IMR-90 (cell line): Measurements from ENCODE around the gene MON2. TPM values are rescaled to one million over a fixed set of nuclear protein-coding genes. Genes with fewer than 3 reads are reported as not detected.

Experiments used
- ATAC-seq: fragments of 200-7000 bp; cut with Tn5 transposase; 2 replicates; pipeline ENCODE4 v1.9.1; 2020; ENCODE audit warnings: low read depth, mild to moderate bottlenecking, moderate library complexity
- BruUV-seq: library from RNA; stranded (reverse); fragments of 400-500 nt; replicated peaks from 2 replicates; lab custom pipeline; 2021; lab: Mats Ljungman, UMichigan
- CTCF ChIA-PET: fragments of 300-600 bp; formaldehyde crosslinking; extraction: SDS; loops from one replicate; lab custom pipeline; 2021; ENCODE audit warnings: antibody characterized with exemption; lab: Yijun Ruan, JAX
- POLR2A ChIA-PET: fragments of 300-600 bp; sonication (Branson Sonifier 250); formaldehyde crosslinking; loops from one replicate; lab custom pipeline; 2022; ENCODE audit warnings: antibody characterized with exemption; ENCODE audit not compliant: unreplicated experiment; lab: Charles Lee
- DNase-seq: peaks from one replicate; pipeline ENCODE4 v3.0.0; 2013
- H2AFZ ChIP-seq: replicated peaks from 2 replicates; pipeline ENCODE3; 2013; ENCODE audit warnings: low read length, mild to moderate bottlenecking; ENCODE audit not compliant: poor library complexity
- H2AK5ac ChIP-seq: 2 replicates; pipeline ENCODE4 v1.6.1; 2013; ENCODE audit warnings: low read depth, low read length, inconsistent platforms
- H2AK9ac ChIP-seq: replicated peaks from 2 replicates; pipeline ENCODE3; 2013; ENCODE audit warnings: mild to moderate bottlenecking, low read depth, low read length, moderate library complexity; ENCODE audit not compliant: poor library complexity
- H2BK120ac ChIP-seq: 2 replicates; pipeline ENCODE4 v1.6.1; 2013; ENCODE audit warnings: low read depth, low read length, inconsistent platforms
- H2BK15ac ChIP-seq: 3 replicates; pipeline ENCODE4 v1.6.1; 2013; ENCODE audit warnings: low read depth, low read length, inconsistent platforms
- H2BK20ac ChIP-seq: 2 replicates; pipeline ENCODE4 v1.6.1; 2013; ENCODE audit warnings: low read depth, mild to moderate bottlenecking, inconsistent platforms, low read length, moderate library complexity
- H2BK5ac ChIP-seq: 2 replicates; pipeline ENCODE4 v1.6.1; 2013; ENCODE audit warnings: mild to moderate bottlenecking, low read depth, low read length, inconsistent platforms; ENCODE audit not compliant: poor library complexity, severe bottlenecking
- H3K14ac ChIP-seq: replicated peaks from 2 replicates; pipeline ENCODE4 v1.6.1; 2013; ENCODE audit warnings: low read depth, low read length, inconsistent platforms
- H3K18ac ChIP-seq: 2 replicates; pipeline ENCODE4 v1.6.1; 2013; ENCODE audit warnings: low read depth, low read length, control low read depth
- H3K23ac ChIP-seq: 2 replicates; pipeline ENCODE4 v1.6.1; 2013; ENCODE audit warnings: low read depth, low read length, inconsistent platforms
- H3K27ac ChIP-seq: 2 replicates; pipeline ENCODE4 v1.5.1; 2013; ENCODE audit warnings: mild to moderate bottlenecking, control low read depth, low read length; ENCODE audit not compliant: insufficient read depth
- H3K27me3 ChIP-seq: 2 replicates; pipeline ENCODE4 v1.6.1; 2013; ENCODE audit warnings: low read length; ENCODE audit not compliant: control insufficient read depth, insufficient read depth
- H3K36me3 ChIP-seq: 2 replicates; pipeline ENCODE4 v1.6.1; 2013; ENCODE audit warnings: low read length, mixed read lengths; ENCODE audit not compliant: control insufficient read depth, insufficient read depth
- H3K4ac ChIP-seq: 2 replicates; pipeline ENCODE4 v1.6.1; 2013; ENCODE audit warnings: low read depth, low read length, inconsistent platforms
- H3K4me1 ChIP-seq: 2 replicates; pipeline ENCODE4 v1.6.1; 2013; ENCODE audit warnings: low read length, mixed read lengths; ENCODE audit not compliant: control insufficient read depth, insufficient read depth
- H3K4me2 ChIP-seq: 2 replicates; pipeline ENCODE4 v1.6.1; 2013; ENCODE audit warnings: low read depth, mild to moderate bottlenecking, control low read depth, low read length, moderate library complexity
- H3K4me3 ChIP-seq: 2 replicates; pipeline ENCODE4 v1.5.1; 2013; ENCODE audit warnings: low read depth, mild to moderate bottlenecking, control low read depth, low read length, moderate library complexity; ENCODE audit not compliant: insufficient read depth
- H3K56ac ChIP-seq: 2 replicates; pipeline ENCODE4 v1.6.1; 2013; ENCODE audit warnings: low read length, inconsistent platforms; ENCODE audit not compliant: insufficient read depth; ENCODE audit errors: extremely low read depth
- H3K79me1 ChIP-seq, 2 experiments: 2 replicates each; pipeline ENCODE4 v1.6.1; 2013; ENCODE audit warnings: low read length in 2 of 2, inconsistent platforms in 1 of 2, low read depth in 1 of 2
- H3K9ac ChIP-seq: 2 replicates; pipeline ENCODE4 v1.6.1; 2013; ENCODE audit warnings: low read depth, low read length, control low read depth
- H3K9me1 ChIP-seq: 2 replicates; pipeline ENCODE4 v1.6.1; 2013; ENCODE audit warnings: low read length, inconsistent platforms; ENCODE audit not compliant: insufficient read depth
- H3K9me3 ChIP-seq: 2 replicates; pipeline ENCODE4 v1.6.1; 2013; ENCODE audit warnings: low read length; ENCODE audit not compliant: control insufficient read depth, insufficient read depth
- H4K20me1 ChIP-seq: 2 replicates; pipeline ENCODE4 v1.6.1; 2013; ENCODE audit warnings: low read length, inconsistent platforms; ENCODE audit not compliant: insufficient read depth
- H4K5ac ChIP-seq: 2 replicates; pipeline ENCODE4 v1.6.1; 2013; ENCODE audit warnings: mild to moderate bottlenecking, low read depth, low read length, control low read depth
- H4K8ac ChIP-seq, 2 experiments: 2 replicates each; pipeline ENCODE4 v1.6.1; 2013; ENCODE audit warnings: low read depth in 2 of 2, low read length in 2 of 2, control low read depth in 1 of 2, inconsistent platforms in 1 of 2
- H4K91ac ChIP-seq: 2 replicates; pipeline ENCODE4 v1.6.1; 2013; ENCODE audit warnings: low read depth, low read length, inconsistent platforms; ENCODE audit not compliant: insufficient read depth
- CEBPB ChIP-seq: IDR thresholded peaks from 2 replicates; pipeline ENCODE4 v1.6.1; 2012; ENCODE audit warnings: low read depth, low read length, improper control_type of control experiment
- CTCF ChIP-seq: conservative IDR thresholded peaks from 2 replicates; pipeline ENCODE4 v1.5.1; 2012; ENCODE audit warnings: mild to moderate bottlenecking, low read depth, low read length, improper control_type of control experiment
- ELK1 ChIP-seq: fragments of 150-350 bp; IDR thresholded peaks from 2 replicates; pipeline ENCODE4 v1.6.1; 2016; ENCODE audit warnings: low read depth, mild to moderate bottlenecking, low read length, moderate library complexity, borderline replicate concordance
- FOS ChIP-seq: fragments of 150-350 bp; IDR thresholded peaks from 2 replicates; pipeline ENCODE4 v1.6.1; 2016; ENCODE audit warnings: low read depth, low read length
- MAFK ChIP-seq: IDR thresholded peaks from 2 replicates; pipeline ENCODE4 v1.6.1; 2012; ENCODE audit warnings: low read depth, low read length, improper control_type of control experiment
- MAZ ChIP-seq: IDR thresholded peaks from 2 replicates; pipeline ENCODE4 v1.6.1; 2012; ENCODE audit warnings: low read depth, mild to moderate bottlenecking, low read length, improper control_type of control experiment, moderate library complexity, borderline replicate concordance
- MXI1 ChIP-seq: IDR thresholded peaks from 2 replicates; pipeline ENCODE4 v1.6.1; 2012; ENCODE audit warnings: low read depth, mild to moderate bottlenecking, low read length, moderate library complexity, borderline replicate concordance
- NFE2L2 ChIP-seq: fragments of 150-350 bp; IDR thresholded peaks from 2 replicates; pipeline ENCODE4 v1.6.1; 2016; ENCODE audit warnings: low read depth, mild to moderate bottlenecking, low read length
- POLR2A ChIP-seq: IDR thresholded peaks from 2 replicates; pipeline ENCODE4 v1.6.1; 2012; ENCODE audit warnings: mild to moderate bottlenecking, low read depth, low read length
- RCOR1 ChIP-seq: IDR thresholded peaks from 2 replicates; pipeline ENCODE4 v1.6.1; 2012; ENCODE audit warnings: mild to moderate bottlenecking, low read length, improper control_type of control experiment; ENCODE audit not compliant: insufficient replicate concordance
- SMC3 ChIP-seq: fragments of 150-350 bp; IDR thresholded peaks from 2 replicates; pipeline ENCODE4 v1.6.1; 2016; ENCODE audit warnings: low read depth, mild to moderate bottlenecking, antibody characterized with exemption, low read length, moderate library complexity
- USF2 ChIP-seq: fragments of 150-350 bp; IDR thresholded peaks from 2 replicates; pipeline ENCODE4 v1.6.1; 2017; ENCODE audit warnings: mild to moderate bottlenecking, antibody characterized with exemption, low read length, low read depth
- WGBS, 2 experiments: methylation state at CpG; one replicate each; pipeline versions ENCODE4 v1.1.5 to v1.1.7; 2013; ENCODE audit warnings: missing lambda C conversion rate in 2 of 2; ENCODE audit not compliant: insufficient read length in 1 of 2; ENCODE audit errors: extremely low coverage in 2 of 2; 5-methylcytosine and 5-hydroxymethylcytosine counted together
- dilution Hi-C: fragments of 300-500 bp; cut with HindIII; formaldehyde crosslinking; loops from one replicate; pipeline ENCODE4 v1.14.3; 2018; ENCODE audit warnings: low sequenced_read_pairs; ENCODE audit not compliant: unreplicated experiment
- in situ Hi-C: fragments of 300-500 bp; cut with MboI; formaldehyde crosslinking; loops from 3 replicates; pipeline ENCODE4 v1.14.3; 2019; ENCODE audit warnings: low sequenced_read_pairs, inconsistent platforms, mixed read lengths
- intact Hi-C: fragments of 100-400 bp; cut with micrococcal nuclease; formaldehyde crosslinking; loops from 2 replicates; pipeline ENCODE4 v1.10.0; 2022
- polyA plus RNA-seq, 3 experiments: library from polyadenylated mRNA; depleted of rRNA; stranded (reverse); fragments of >200 nt; gene quantifications; 2 replicates each; pipeline ENCODE4 v1.2.3, GENCODE V29; 2012; ENCODE audit warnings: low replicate concordance in 1 of 3
- total RNA-seq: library from RNA; depleted of rRNA; stranded (reverse); fragments of >200 nt; gene quantifications from 2 replicates; pipeline ENCODE4 v1.2.3, GENCODE V29; 2012

The MON2 gene
- total and polyA plus RNA-seq, 2 of the 4 experiments (the other 2 are of a cell fraction), result 13.2 to 39.3 TPM

GRCh38 chr12:62469704-62470103 lies 3.1 kb downstream of the MON2 start:
- Histone ChIP-seq H3K9me1 (peaks cover 6% of the 10 kb centered on the region), H2BK20ac (no peak overlapping the region), H3K9me3 (no peaks in the 10 kb centered on the region), H3K4me1 (peaks cover 2% of the 10 kb centered on the region; the same call in 1 of the 2 replicates), H3K27me3 (no peaks in the 10 kb centered on the region), H3K4me2 (no peak overlapping the region), H3K79me1 (peaks cover 6 to 43% of the 10 kb centered on the region in 2 experiments), H3K56ac (no peak overlapping the region), H3K23ac (no peak overlapping the region), H2BK5ac (no peak overlapping the region), H3K9ac (no peak overlapping the region), H2BK120ac (no peak overlapping the region), H2AK5ac (no peak overlapping the region), H3K27ac (no peak overlapping the region), H3K4ac (no peak overlapping the region), H4K8ac (no peak overlapping the region), H3K36me3 (peaks cover 2% of the 10 kb centered on the region), H4K20me1 (peaks cover 13% of the 10 kb centered on the region; the same call in 1 of the 2 replicates), H2AK9ac (no peak overlapping the region), H2BK15ac (no peak overlapping the region), H3K18ac (no peak overlapping the region), H2AFZ (no peak overlapping the region), H4K5ac (no peak overlapping the region), H3K14ac (no peak overlapping the region), H3K4me3 (no peak overlapping the region), H4K91ac (no peak overlapping the region)
- POLR2A ChIA-PET, result no interaction called here
- WGBS, 2 experiments, result no CpG with 5 or more reads among the region's 2 CpGs
- in situ Hi-C loops (no loop called here), intact Hi-C loops (loop anchor here (10.0 kb wide), 1 partner anchor 55 kb away; no protein-coding TSS in a partner anchor), dilution Hi-C loops (no loop called here)
- ATAC-seq (no peak), DNase-seq (no peak)
- TF ChIP-seq SMC3 (no peak), USF2 (no peak), ELK1 (no peak), MXI1 (no peak), NFE2L2 (no peak), MAFK (no peak), MAZ (no peak), POLR2A (no peak), CEBPB (no peak), CTCF (no peak), RCOR1 (no peak), FOS (no peak)
- no TSS peak for BruUV-seq
- CTCF ChIA-PET, result no interaction called here
